ES-I3 (cell line): ENCODE measurements around the gene PELI2.

Experiments
- H3K36me3 ChIP-seq: 2 replicates; pipeline ENCODE4 v1.6.1; 2013; ENCODE audit warnings: mild to moderate bottlenecking, low read length, control low read depth, moderate library complexity; ENCODE audit not compliant: insufficient read depth
- H3K4me1 ChIP-seq: 2 replicates; pipeline ENCODE4 v1.6.1; 2013; ENCODE audit warnings: mild to moderate bottlenecking, control low read depth, low read length; ENCODE audit not compliant: insufficient read depth
- H3K9ac ChIP-seq: 2 replicates; pipeline ENCODE4 v1.6.1; 2013; ENCODE audit warnings: low read depth, mild to moderate bottlenecking, low read length, moderate library complexity
- H3K9me3 ChIP-seq: 2 replicates; pipeline ENCODE4 v1.6.1; 2013; ENCODE audit warnings: mild to moderate bottlenecking, low read length, moderate library complexity; ENCODE audit not compliant: control insufficient read depth, insufficient read depth

PELI2 gene

DNA sequence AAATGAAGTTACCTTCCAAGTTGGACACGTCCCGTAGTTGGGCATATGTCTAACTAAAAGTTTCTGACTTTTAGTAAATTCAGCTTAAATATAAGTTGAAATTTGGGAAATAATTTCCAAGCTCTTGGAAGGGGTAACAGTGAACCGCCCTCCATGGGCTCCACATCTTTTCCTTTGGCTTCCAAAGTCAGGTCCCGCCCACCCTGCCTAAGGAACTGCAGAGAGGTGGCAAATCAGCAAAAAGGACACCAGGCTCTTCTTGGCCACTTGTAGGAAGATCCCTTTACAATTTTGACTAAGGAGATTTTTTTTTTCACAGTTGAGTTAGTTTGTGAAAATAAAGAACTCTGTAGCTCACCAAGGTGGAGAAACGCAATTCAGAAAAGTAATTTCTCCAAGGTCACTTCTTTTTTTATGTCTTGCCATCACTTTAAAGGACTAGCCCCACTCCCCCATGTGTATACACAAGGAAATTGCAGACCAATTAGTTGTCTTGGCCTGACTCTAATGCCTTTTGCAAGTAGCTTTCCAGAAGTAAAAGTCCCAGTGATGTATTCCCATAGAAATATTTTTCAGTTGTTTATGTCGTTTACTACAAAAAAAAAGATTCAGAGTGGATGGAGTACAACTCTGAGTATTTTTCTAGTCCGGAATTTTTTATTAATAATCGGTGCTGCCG is 181.2 kb downstream of the PELI2 start:
- Histone ChIP-seq H3K9ac (no peak overlapping the region), H3K9me3 (no peaks in the 10 kb centered on the region), H3K4me1 (no peaks in the 10 kb centered on the region), H3K36me3 (no peaks in the 10 kb centered on the region)

DNA sequence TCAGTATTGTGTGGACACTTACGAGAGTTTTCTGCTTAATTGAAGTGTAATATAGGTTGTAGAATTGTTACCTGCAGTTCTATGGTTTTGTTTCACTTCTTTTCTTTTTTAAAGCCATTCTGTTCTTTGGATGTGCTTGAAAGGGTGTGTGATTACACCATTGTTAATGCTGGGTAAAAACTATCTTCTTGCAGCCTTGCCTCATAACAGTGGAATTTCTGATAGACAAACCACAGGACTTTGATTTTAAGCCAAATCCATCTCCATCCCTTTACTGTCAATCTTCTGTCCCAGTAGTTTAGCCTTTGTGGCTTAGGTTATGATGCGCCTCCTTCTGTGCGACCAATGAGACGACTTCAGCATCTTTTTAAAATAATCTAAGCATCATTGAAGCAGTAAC is 182.3 kb downstream of the PELI2 start:
- H3K9me3 ChIP-seq = no peaks in the 10 kb centered on the region
- no peak overlapping the region for H3K9ac ChIP-seq
- no peaks in the 10 kb centered on the region for H3K36me3 ChIP-seq
- no peaks in the 10 kb centered on the region for H3K4me1 ChIP-seq

- Histone ChIP-seq H3K9ac (no peak overlapping the region), H3K4me1 (no peaks in the 10 kb centered on the region), H3K36me3 (no peaks in the 10 kb centered on the region), H3K9me3 (no peaks in the 10 kb centered on the region)
Measured at GRCh38 chr14:56304456-56304855, 186.2 kb downstream of the PELI2 start.

DNA sequence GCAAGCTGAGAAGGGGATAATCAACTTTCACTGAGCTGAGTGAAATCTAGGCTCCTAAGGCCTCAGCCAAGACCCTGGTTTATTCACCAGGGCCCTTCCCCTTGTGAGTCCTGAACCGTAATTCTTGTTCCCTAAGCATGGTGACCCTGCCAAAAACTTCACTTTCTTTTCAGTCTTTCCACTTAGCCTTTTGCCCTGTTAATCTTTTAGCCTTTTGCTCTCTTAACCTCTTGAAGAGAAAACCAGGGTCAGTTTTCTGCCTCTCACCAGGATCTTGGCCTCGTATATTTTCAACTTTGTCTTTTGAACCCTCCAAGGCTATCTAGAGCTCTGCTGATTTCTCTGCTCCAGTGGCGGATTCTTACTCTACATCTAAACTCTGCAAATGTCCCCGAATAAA is 191.0 kb downstream of the PELI2 start:
- H3K9me3 ChIP-seq = no peaks in the 10 kb centered on the region
- no peak overlapping the region for H3K9ac ChIP-seq
- H3K36me3 ChIP-seq = no peaks in the 10 kb centered on the region
- no peaks in the 10 kb centered on the region for H3K4me1 ChIP-seq

- Histone ChIP-seq H3K9me3 (no peaks in the 10 kb centered on the region), H3K4me1 (no peaks in the 10 kb centered on the region), H3K36me3 (no peaks in the 10 kb centered on the region), H3K9ac (no peak overlapping the region)
Measured at GRCh38 chr14:56310643-56311042, 192.4 kb downstream of the PELI2 start.

GRCh38 chr14:56313789-56314188 is 195.6 kb downstream of the PELI2 start:
- Histone ChIP-seq H3K36me3 (no peaks in the 10 kb centered on the region), H3K4me1 (no peaks in the 10 kb centered on the region), H3K9me3 (no peaks in the 10 kb centered on the region), H3K9ac (no peak overlapping the region)

- H3K9ac ChIP-seq = no peak overlapping the region
- H3K36me3 ChIP-seq = no peaks in the 10 kb centered on the region
- H3K9me3 ChIP-seq = peaks cover 4% of the 10 kb centered on the region; the same call in 1 of the 2 replicates
- H3K4me1 ChIP-seq = no peaks in the 10 kb centered on the region
Measured at GRCh38 chr14:56318393-56319115, 200.3 kb downstream of the PELI2 start.

DNA sequence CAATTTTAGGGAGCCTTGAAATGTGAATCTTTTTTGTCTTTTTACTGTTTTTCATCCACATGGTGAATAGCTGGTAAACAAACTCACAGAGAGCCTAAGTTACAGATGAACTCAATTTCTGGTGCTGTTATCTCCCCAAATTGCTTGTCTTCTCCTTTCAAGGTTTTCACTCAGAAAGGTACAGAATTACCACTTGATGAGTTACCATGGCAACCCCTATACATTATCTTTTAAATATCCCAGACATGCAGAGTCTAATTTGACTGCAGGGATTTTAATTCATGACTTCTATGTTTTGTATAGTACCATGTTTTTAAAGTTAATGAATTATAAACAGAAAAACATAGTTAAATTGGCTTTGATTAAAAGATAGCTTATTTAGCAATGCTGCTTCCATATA is 203.7 kb downstream of the PELI2 start:
- Histone ChIP-seq H3K36me3 (no peaks in the 10 kb centered on the region), H3K9me3 (peaks cover 4% of the 10 kb centered on the region; the same call in 1 of the 2 replicates), H3K4me1 (no peaks in the 10 kb centered on the region), H3K9ac (no peak overlapping the region)

GRCh38 chr14:56322531-56322930 is 204.3 kb downstream of the PELI2 start:
- Histone ChIP-seq H3K9me3 (peaks cover 4% of the 10 kb centered on the region; the same call in 1 of the 2 replicates), H3K9ac (no peak overlapping the region), H3K4me1 (no peaks in the 10 kb centered on the region), H3K36me3 (no peaks in the 10 kb centered on the region)

DNA sequence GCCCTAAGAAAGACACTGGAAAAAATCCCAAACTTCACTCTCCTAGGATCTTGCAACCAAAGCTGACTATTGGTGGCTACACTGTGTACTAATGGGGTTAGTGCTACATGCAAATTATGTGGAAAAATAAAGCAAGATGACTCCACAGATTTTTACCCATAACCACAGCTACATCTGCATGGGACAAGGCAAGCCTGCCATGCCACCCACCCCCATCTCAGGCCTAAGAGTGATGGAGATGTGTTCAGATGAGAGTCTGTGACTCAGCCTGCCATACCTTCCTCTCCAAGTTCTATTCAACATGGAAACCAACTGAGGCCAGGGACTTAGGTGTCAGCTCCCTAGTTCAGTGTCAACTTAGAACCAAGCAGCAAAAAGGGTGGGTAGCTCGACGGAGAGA is 206.2 kb downstream of the PELI2 start:
- no peak overlapping the region for H3K9ac ChIP-seq
- H3K9me3 ChIP-seq = peaks cover 4% of the 10 kb centered on the region; the same call in 1 of the 2 replicates
- H3K4me1 ChIP-seq = no peaks in the 10 kb centered on the region
- no peaks in the 10 kb centered on the region for H3K36me3 ChIP-seq

- no peaks in the 10 kb centered on the region for H3K36me3 ChIP-seq
- no peak overlapping the region for H3K9ac ChIP-seq
Measured at GRCh38 chr14:56324856-56325699, 206.9 kb downstream of the PELI2 start.

GRCh38 chr14:56328021-56328420 is 209.8 kb downstream of the PELI2 start:
- H3K9me3 ChIP-seq = no peaks in the 10 kb centered on the region
- H3K36me3 ChIP-seq = no peaks in the 10 kb centered on the region
- no peak overlapping the region for H3K9ac ChIP-seq
- H3K4me1 ChIP-seq = no peaks in the 10 kb centered on the region

More at GRCh38 chr14:56324856-56325699, 206.9 kb downstream of the PELI2 start:
- Histone ChIP-seq H3K4me1 (no peaks in the 10 kb centered on the region), H3K9me3 (0 out of 2 replicates have a peak, but pooled peaks cover 4% of the 10 kb centered on the region)

GRCh38 chr14:56331592-56332216 is 213.5 kb downstream of the PELI2 start:
- no peak overlapping the region for H3K9ac ChIP-seq
- peaks cover 11% of the 10 kb centered on the region; the same call in 1 of the 2 replicates for H3K4me1 ChIP-seq
- no peaks in the 10 kb centered on the region for H3K9me3 ChIP-seq
- H3K36me3 ChIP-seq = no peaks in the 10 kb centered on the region
